ENCODE results near the gene CLASRP. TPM values are rescaled to one million over a fixed set of nuclear protein-coding genes. Genes with fewer than 3 reads are reported as not detected.
"Not testable (repeated sequence)": the region's sequence is repeated elsewhere in the genome, so short reads cannot be mapped to it uniquely, and the experiment has no call there.

CLASRP gene
- total RNA-seq, 1 donor from 2014 or later: 172 TPM

- Mint-ChIP-seq H3K36me3 (ENCODE audit: low read depth) (no peaks in the 10 kb centered on the region), H3K4me1 (peaks cover 71% of the 10 kb centered on the region), H3K27me3 (no peaks in the 10 kb centered on the region), H3K27ac (no peak overlapping the region), H3K9me3 (no peaks in the 10 kb centered on the region), H3K4me3 (no peak overlapping the region)
- no peak for ATAC-seq (ENCODE audit: low read depth)
- no peak for TF ChIP-seq CTCF (IDR thresholded peaks at IDR 0.05)
- CTCF ChIA-PET: no interaction called here
- intact Hi-C loops (cut with micrococcal nuclease): loop anchor here (2.0 kb wide), 1 partner anchor 13 kb away; no protein-coding TSS in a partner anchor
- POLR2A ChIA-PET: interaction anchor here (0.6 to 1.4 kb wide), 3 partner anchors 42 to 1734 kb away, joined by 3 read pairs; partner anchors contain the start of gene AP2S1
- no peak for DNase-seq
Measured at GRCh38 chr19:45115809-45116615, 77.2 kb downstream of the CLASRP start.

- Mint-ChIP-seq H3K36me3 (ENCODE audit: low read depth) (no peaks in the 10 kb centered on the region), H3K27me3 (no peaks in the 10 kb centered on the region), H3K27ac (peak overlapping the region; percentile 12), H3K4me1 (peaks cover 77% of the 10 kb centered on the region), H3K9me3 (no peaks in the 10 kb centered on the region), H3K4me3 (peak overlapping the region; percentile 15)
- no peak for DNase-seq
- intact Hi-C loops (cut with micrococcal nuclease): loop anchor here (2.0 kb wide), 1 partner anchor 14 kb away; no protein-coding TSS in a partner anchor
- ChIA-PET POLR2A (interaction anchor here (1.0 to 1.4 kb wide), 3 partner anchors 20 to 115 kb away, joined by 3 read pairs; no protein-coding TSS in a partner anchor), CTCF (no interaction called here)
- TF ChIP-seq CTCF (IDR thresholded peaks at IDR 0.05): no peak
- peak; percentile 45 for ATAC-seq (ENCODE audit: low read depth)
Measured at GRCh38 chr19:45117167-45117594, 78.3 kb downstream of the CLASRP start.

- no peak overlapping the region for H3K4me3 Mint-ChIP-seq
- H3K27ac Mint-ChIP-seq: no peak overlapping the region
- CTCF ChIA-PET: interaction anchor here (0.8 kb wide), 1 partner anchor 25 kb away, joined by 5 read pairs; the partner anchor contains the start of gene PPP1R37
- intact Hi-C loops (cut with micrococcal nuclease): loop anchor here (2.0 kb wide), 1 partner anchor 15 kb away; no protein-coding TSS in a partner anchor
- no peaks in the 10 kb centered on the region for H3K27me3 Mint-ChIP-seq
- ATAC-seq (ENCODE audit: low read depth): no peak
- POLR2A ChIA-PET: interaction anchor here (1.0 to 1.5 kb wide), 6 partner anchors 15 to 116 kb away, joined by 3 to 4 read pairs (median 3); no protein-coding TSS in a partner anchor
- TF ChIP-seq CTCF (IDR thresholded peaks at IDR 0.05): no peak
- no peak for DNase-seq
- H3K36me3 Mint-ChIP-seq (ENCODE audit: low read depth): no peaks in the 10 kb centered on the region
- peaks cover 82% of the 10 kb centered on the region for H3K4me1 Mint-ChIP-seq
- no peaks in the 10 kb centered on the region for H3K9me3 Mint-ChIP-seq
Measured at GRCh38 chr19:45117671-45118070, 78.8 kb downstream of the CLASRP start.

- ChIA-PET CTCF (interaction anchor here (0.8 kb wide), 1 partner anchor 25 kb away, joined by 5 read pairs; the partner anchor contains the start of gene PPP1R37), POLR2A (interaction anchor here (0.8 to 1.6 kb wide), 5 partner anchors 15 to 89 kb away, joined by 3 to 9 read pairs (median 4); partner anchors contain the start of genes BLOC1S3, PPP1R37 and TRAPPC6A)
- ATAC-seq (ENCODE audit: low read depth): no peak
- Mint-ChIP-seq H3K36me3 (ENCODE audit: low read depth) (no peaks in the 10 kb centered on the region), H3K9me3 (no peaks in the 10 kb centered on the region), H3K4me1 (peaks cover 83% of the 10 kb centered on the region), H3K27ac (peak overlapping the region; percentile 18), H3K4me3 (peak overlapping the region; percentile 49), H3K27me3 (no peaks in the 10 kb centered on the region)
- no peak for TF ChIP-seq CTCF (IDR thresholded peaks at IDR 0.05)
- no peak for DNase-seq
- intact Hi-C loops (cut with micrococcal nuclease): no loop called here
Measured at GRCh38 chr19:45118106-45118505, 79.3 kb downstream of the CLASRP start.

GRCh38 chr19:45118591-45119355 is 79.9 kb downstream of the CLASRP start:
- not testable (repeated sequence) for H3K36me3 Mint-ChIP-seq (ENCODE audit: low read depth)

More at GRCh38 chr19:45118591-45119355, 79.9 kb downstream of the CLASRP start:
- H3K4me3 Mint-ChIP-seq: peak overlapping the region; percentile 49
- intact Hi-C loops (cut with micrococcal nuclease); H3K27me3 Mint-ChIP-seq; DNase-seq; H3K9me3 Mint-ChIP-seq: not testable (repeated sequence)
- peaks cover 81% of the 10 kb centered on the region for H3K4me1 Mint-ChIP-seq
- ChIA-PET CTCF (interaction anchor here (0.8 kb wide), 1 partner anchor 26 kb away, joined by 5 read pairs; the partner anchor contains the start of gene PPP1R37), POLR2A (interaction anchor here (0.6 to 1.6 kb wide), 10 partner anchors 16 to 102 kb away, joined by 3 to 9 read pairs (median 4); partner anchors contain the start of genes BLOC1S3, CLASRP, PPP1R37 and TRAPPC6A)
- ATAC-seq (ENCODE audit: low read depth): peak; percentile 63
- peak overlapping the region; percentile 27 for H3K27ac Mint-ChIP-seq

Data from activated B cell treated with CpG ODN at 0.5 μM for 24 hours (primary cell).